DMS53 treated with DMSO at 0.1 percent for 48 hours (cell line): ENCODE data around the gene CALHM2.

ENCODE experiments used
- DNase-seq: peaks from one replicate; lab custom pipeline; 2025; ENCODE audit not compliant: unreplicated experiment; lab: John Stamatoyannopoulos, UW

Gene CALHM2

GRCh38 chr10:103451091-103451813 is 918 bp downstream of the CALHM2 start:
- DNase-seq: no peak

GRCh38 chr10:103450201-103450695 is 1.9 kb downstream of the CALHM2 start:
- no peak for DNase-seq

GRCh38 chr10:103449208-103450144 is 2.7 kb downstream of the CALHM2 start:
- DNase-seq: no peak

- no peak for DNase-seq
Measured at GRCh38 chr10:103448746-103449145, 3.4 kb downstream of the CALHM2 start.

GRCh38 chr10:103447187-103447586 is 5.0 kb downstream of the CALHM2 start:
- DNase-seq: no peak

GRCh38 chr10:103445767-103446567 is 6.2 kb downstream of the CALHM2 start:
- no peak for DNase-seq

- DNase-seq: no peak
Measured at GRCh38 chr10:103445366-103445765, 6.8 kb downstream of the CALHM2 start.

- DNase-seq: no peak
Measured at GRCh38 chr10:103444478-103444877, 7.7 kb downstream of the CALHM2 start.

GRCh38 chr10:103443475-103444185 is 8.5 kb downstream of the CALHM2 start:
- no peak for DNase-seq

- no peak for DNase-seq
Measured at GRCh38 chr10:103442031-103442461, 10.1 kb downstream of the CALHM2 start.

- no peak for DNase-seq
Measured at GRCh38 chr10:103441611-103442010, 10.6 kb downstream of the CALHM2 start.

- DNase-seq: no peak
Measured at GRCh38 chr10:103441206-103441605, 11.0 kb downstream of the CALHM2 start.

- no peak for DNase-seq
Measured at GRCh38 chr10:103440416-103440815, 11.8 kb downstream of the CALHM2 start.

GRCh38 chr10:103439776-103440175 is 12.4 kb downstream of the CALHM2 start:
- no peak for DNase-seq

GRCh38 chr10:103433858-103434257 is 18.3 kb downstream of the CALHM2 start:
- no peak for DNase-seq

- peak; percentile 5 for DNase-seq
Measured at GRCh38 chr10:103431902-103432301, 20.3 kb downstream of the CALHM2 start.

GRCh38 chr10:103429647-103430046 is 22.5 kb downstream of the CALHM2 start:
- DNase-seq: no peak

- no peak for DNase-seq
Measured at GRCh38 chr10:103428989-103429643, 23.1 kb downstream of the CALHM2 start.

- DNase-seq: no peak
Measured at GRCh38 chr10:103427866-103428265, 24.3 kb downstream of the CALHM2 start.

GRCh38 chr10:103423748-103424147 is 28.4 kb downstream of the CALHM2 start:
- no peak for DNase-seq
